OCI-LY1 (cell line): ENCODE results near the gene TANC1.

Experiments used
- H2AFZ ChIP-seq: fragments of 200-600 bp; sonication (generic), shearing (Covaris generic); 2 replicates; pipeline ENCODE4 v1.6.0; 2014; ENCODE audit warnings: antibody characterized with exemption, mild to moderate bottlenecking, low read length
- H3F3A ChIP-seq: fragments of 200-600 bp; sonication (generic), shearing (Covaris generic); 2 replicates; pipeline ENCODE4 v1.6.0; 2014; ENCODE audit warnings: mild to moderate bottlenecking, antibody characterized with exemption, low read length, moderate library complexity; ENCODE audit not compliant: insufficient read depth
- H3K27ac ChIP-seq: fragments of 200-600 bp; sonication (generic); 2 replicates; pipeline ENCODE4 v1.5.1; 2014; ENCODE audit warnings: low read length, mixed run types, mild to moderate bottlenecking, low read depth; ENCODE audit not compliant: poor library complexity, severe bottlenecking
- H3K27me3 ChIP-seq: fragments of 200-600 bp; sonication (generic); 2 replicates; pipeline ENCODE4 v1.6.0; 2014; ENCODE audit warnings: antibody characterized with exemption, mild to moderate bottlenecking, low read length, moderate library complexity; ENCODE audit not compliant: insufficient read depth
- H3K36me3 ChIP-seq: fragments of 200-600 bp; sonication (generic); 2 replicates; pipeline ENCODE4 v1.6.1; 2014; ENCODE audit warnings: mild to moderate bottlenecking, antibody characterized with exemption, low read length, moderate library complexity, mixed read lengths; ENCODE audit not compliant: insufficient read depth
- H3K4me1 ChIP-seq: fragments of 200-600 bp; sonication (generic); 2 replicates; pipeline ENCODE4 v1.5.1; 2014; ENCODE audit warnings: mild to moderate bottlenecking, low read length, moderate library complexity; ENCODE audit not compliant: insufficient read depth, severe bottlenecking
- H3K4me2 ChIP-seq: fragments of 200-600 bp; sonication (generic), shearing (Covaris generic); 2 replicates; pipeline ENCODE4 v1.6.1; 2014; ENCODE audit warnings: low read length
- H3K4me3 ChIP-seq: fragments of 200-600 bp; sonication (generic); 2 replicates; pipeline ENCODE4 v1.5.1; 2014; ENCODE audit warnings: low read length, low read depth, mild to moderate bottlenecking, mixed read lengths; ENCODE audit not compliant: poor library complexity, severe bottlenecking
- H3K79me2 ChIP-seq: fragments of 200-600 bp; shearing (Covaris generic); 2 replicates; pipeline ENCODE4 v1.6.1; 2016; ENCODE audit warnings: mixed run types, low read length, mixed read lengths; ENCODE audit not compliant: insufficient read depth
- H3K9ac ChIP-seq: fragments of 200-600 bp; sonication (generic), shearing (Covaris generic); 2 replicates; pipeline ENCODE4 v1.6.1; 2014; ENCODE audit warnings: mild to moderate bottlenecking, low read length, mixed read lengths
- H3K9me2 ChIP-seq: fragments of 200-600 bp; sonication (generic), shearing (Covaris generic); 2 replicates; pipeline ENCODE4 v1.6.1; 2014; ENCODE audit warnings: low read depth, mild to moderate bottlenecking, low read length, mixed read lengths
- H3K9me3 ChIP-seq: fragments of 200-600 bp; shearing (Covaris generic); 2 replicates; pipeline ENCODE4 v1.6.1; 2014; ENCODE audit warnings: low read length, mixed read lengths
- H4K20me1 ChIP-seq: fragments of 200-600 bp; sonication (generic), shearing (Covaris generic); 2 replicates; pipeline ENCODE4 v1.6.0; 2016; ENCODE audit warnings: mild to moderate bottlenecking, low read length; ENCODE audit not compliant: insufficient read depth
- CTCF ChIP-seq: fragments of 200-600 bp; sonication (generic), shearing (Covaris generic); IDR thresholded peaks from 2 replicates; pipeline ENCODE4 v1.5.1; 2017; ENCODE audit warnings: mild to moderate bottlenecking, antibody characterized with exemption, low read length, moderate library complexity, mixed read lengths
- EZH2 ChIP-seq: fragments of 200-600 bp; sonication (generic), shearing (Covaris generic); IDR thresholded peaks from 2 replicates; pipeline ENCODE4 v1.8.0; 2017; ENCODE audit warnings: borderline replicate concordance, mixed run types, mild to moderate bottlenecking, antibody characterized with exemption, low read length, moderate library complexity, mixed read lengths

Gene TANC1

GRCh38 chr2:159000072-159000471, 31.6 kb downstream of the TANC1 start:
- TF ChIP-seq CTCF (no peak), EZH2 (no peak)
- Histone ChIP-seq H3K4me2 (no peak overlapping the region), H3K36me3 (no peaks in the 10 kb centered on the region), H3K27ac (no peak overlapping the region), H3K4me1 (no peaks in the 10 kb centered on the region), H3F3A (no peaks in the 10 kb centered on the region), H3K9ac (no peak overlapping the region), H2AFZ (no peak overlapping the region), H4K20me1 (no peaks in the 10 kb centered on the region), H3K9me3 (no peaks in the 10 kb centered on the region), H3K79me2 (no peaks in the 10 kb centered on the region), H3K4me3 (no peak overlapping the region), H3K9me2 (no peaks in the 10 kb centered on the region), H3K27me3 (no peaks in the 10 kb centered on the region)

- no peaks in the 10 kb centered on the region for H3F3A ChIP-seq
- TF ChIP-seq CTCF (no peak), EZH2 (no peak)
- H3K9ac ChIP-seq, result no peak overlapping the region
- H3K27ac ChIP-seq, result no peak overlapping the region
- H2AFZ ChIP-seq, result no peak overlapping the region
- H3K9me3 ChIP-seq, result no peaks in the 10 kb centered on the region
- no peak overlapping the region for H3K4me2 ChIP-seq
- no peaks in the 10 kb centered on the region for H3K4me1 ChIP-seq
- no peaks in the 10 kb centered on the region for H4K20me1 ChIP-seq
- H3K27me3 ChIP-seq, result no peaks in the 10 kb centered on the region
- no peaks in the 10 kb centered on the region for H3K36me3 ChIP-seq
- no peaks in the 10 kb centered on the region for H3K9me2 ChIP-seq
- H3K79me2 ChIP-seq, result no peaks in the 10 kb centered on the region
- no peak overlapping the region for H3K4me3 ChIP-seq
Measured at GRCh38 chr2:159002462-159003111, 34.1 kb downstream of the TANC1 start.

GRCh38 chr2:159003555-159003954, 35.1 kb downstream of the TANC1 start:
- no peak overlapping the region for H3K9ac ChIP-seq
- no peaks in the 10 kb centered on the region for H3K9me2 ChIP-seq
- no peak overlapping the region for H3K4me2 ChIP-seq

More at GRCh38 chr2:159003555-159003954, 35.1 kb downstream of the TANC1 start:
- H3K79me2 ChIP-seq, result no peaks in the 10 kb centered on the region
- no peaks in the 10 kb centered on the region for H3K9me3 ChIP-seq
- H3K27ac ChIP-seq, result no peak overlapping the region
- no peak overlapping the region for H3K4me3 ChIP-seq
- no peaks in the 10 kb centered on the region for H3K4me1 ChIP-seq
- no peaks in the 10 kb centered on the region for H3K36me3 ChIP-seq
- no peaks in the 10 kb centered on the region for H4K20me1 ChIP-seq
- no peak for TF ChIP-seq EZH2
- TF ChIP-seq CTCF, result no peak
- H3K27me3 ChIP-seq, result no peaks in the 10 kb centered on the region
- no peak overlapping the region for H2AFZ ChIP-seq
- no peaks in the 10 kb centered on the region for H3F3A ChIP-seq
